Cardiac fibroblast (primary cell): Measurements from ENCODE around the gene CHCHD6.

Experiments
- DNase-seq, 2 donors: peaks; one replicate each; pipeline versions ENCODE4 v3.0.0 to v3.0.0-alpha.2; 2010; ENCODE audit warnings: low read depth in 2 of 2
- H3K4me3 ChIP-seq, 2 donors: replicated peaks in 1 of 2; 1 replicate in 1 of 2; 2 replicates in 1 of 2; pipeline ENCODE4 v1.5.1; 2011; ENCODE audit warnings: low read depth in 2 of 2, low read length in 2 of 2, mild to moderate bottlenecking in 2 of 2, moderate library complexity in 1 of 2
- CTCF ChIP-seq: IDR thresholded peaks from one replicate; pipeline ENCODE4 v1.5.1; 2011; ENCODE audit warnings: low read depth, mild to moderate bottlenecking, low read length, inconsistent platforms

Gene CHCHD6

GRCh38 chr3:126947429-126947828, 243.4 kb downstream of the CHCHD6 start:
- DNase-seq, result no peak
- no peak for TF ChIP-seq CTCF
- H3K4me3 ChIP-seq, result no peak overlapping the region

- no peak overlapping the region for H3K4me3 ChIP-seq
- no peak for TF ChIP-seq CTCF
- DNase-seq, result no peak
Measured at GRCh38 chr3:126948980-126949535, 245.0 kb downstream of the CHCHD6 start.

- no peak overlapping the region for H3K4me3 ChIP-seq
- TF ChIP-seq CTCF, result no peak
- no peak for DNase-seq
Measured at GRCh38 chr3:126951561-126951960, 247.5 kb downstream of the CHCHD6 start.

- H3K4me3 ChIP-seq, result no peak overlapping the region
- TF ChIP-seq CTCF, result no peak
- DNase-seq, result no peak
Measured at GRCh38 chr3:126952261-126952982, 248.4 kb downstream of the CHCHD6 start.

- no peak for TF ChIP-seq CTCF
- H3K4me3 ChIP-seq, result no peak overlapping the region
- DNase-seq, result no peak
Measured at GRCh38 chr3:126952983-126953660, 249.1 kb downstream of the CHCHD6 start.

- no peak overlapping the region for H3K4me3 ChIP-seq
- no peak for TF ChIP-seq CTCF
- DNase-seq, result no peak
Measured at GRCh38 chr3:126954141-126954842, 250.3 kb downstream of the CHCHD6 start.
